HL-60 (cell line): ENCODE measurements around the gene BPIFA2.

Source experiments
- CTCF ChIP-seq: IDR thresholded peaks from one replicate; pipeline ENCODE4 v1.5.1; 2011; ENCODE audit warnings: low read length, control low read depth, inconsistent platforms; ENCODE audit not compliant: insufficient read depth
- GABPA ChIP-seq: IDR thresholded peaks from 2 replicates; pipeline ENCODE4 v1.6.1; 2012; ENCODE audit warnings: low read depth
- POLR2AphosphoS5 ChIP-seq: IDR thresholded peaks from 2 replicates; pipeline ENCODE4 v1.6.1; 2012; ENCODE audit warnings: low read depth
- SPI1 ChIP-seq: IDR thresholded peaks from 2 replicates; pipeline ENCODE4 v1.6.1; 2012; ENCODE audit warnings: low read depth, mild to moderate bottlenecking, borderline replicate concordance
- TF ChIP-seq, protein P1 (sequence below): IDR thresholded peaks from 2 replicates; pipeline ENCODE4 v1.6.1; 2012; ENCODE audit warnings: low read depth; ENCODE audit not compliant: insufficient replicate concordance

DNA sequence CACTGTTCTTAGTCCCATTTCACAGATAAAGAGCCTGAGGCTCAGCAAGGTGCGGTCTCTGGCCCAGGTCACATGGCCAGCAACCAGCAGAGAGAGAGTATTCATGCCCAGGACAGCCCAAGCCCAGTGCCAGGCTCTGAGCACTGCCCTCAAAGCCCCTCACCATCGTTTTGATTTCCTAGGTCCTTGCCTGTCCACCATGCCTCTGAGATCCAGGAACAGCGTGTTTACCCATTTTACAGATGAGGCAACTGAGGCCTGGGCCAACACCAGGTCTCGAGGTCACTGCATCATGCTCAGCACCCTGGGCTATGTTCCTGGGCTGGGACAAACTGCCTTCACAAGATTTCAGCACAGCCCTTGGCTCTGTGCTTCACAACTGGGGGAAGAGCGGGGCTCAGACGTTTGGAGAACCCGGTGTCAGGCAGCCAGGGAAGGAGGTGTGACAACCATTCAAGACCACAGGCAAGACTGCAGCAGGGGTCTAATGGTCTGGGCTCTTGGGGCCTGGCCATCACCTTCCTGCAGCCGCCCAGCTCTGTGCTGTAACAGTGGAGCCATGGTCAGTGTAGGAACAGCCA, 1.3 kb upstream of the BPIFA2 start:
- no peak for TF ChIP-seq CTCF
- no peak for TF ChIP-seq POLR2AphosphoS5
- no peak for TF ChIP-seq GABPA
- no peak for TF ChIP-seq SPI1
- TF ChIP-seq, protein P1, sequence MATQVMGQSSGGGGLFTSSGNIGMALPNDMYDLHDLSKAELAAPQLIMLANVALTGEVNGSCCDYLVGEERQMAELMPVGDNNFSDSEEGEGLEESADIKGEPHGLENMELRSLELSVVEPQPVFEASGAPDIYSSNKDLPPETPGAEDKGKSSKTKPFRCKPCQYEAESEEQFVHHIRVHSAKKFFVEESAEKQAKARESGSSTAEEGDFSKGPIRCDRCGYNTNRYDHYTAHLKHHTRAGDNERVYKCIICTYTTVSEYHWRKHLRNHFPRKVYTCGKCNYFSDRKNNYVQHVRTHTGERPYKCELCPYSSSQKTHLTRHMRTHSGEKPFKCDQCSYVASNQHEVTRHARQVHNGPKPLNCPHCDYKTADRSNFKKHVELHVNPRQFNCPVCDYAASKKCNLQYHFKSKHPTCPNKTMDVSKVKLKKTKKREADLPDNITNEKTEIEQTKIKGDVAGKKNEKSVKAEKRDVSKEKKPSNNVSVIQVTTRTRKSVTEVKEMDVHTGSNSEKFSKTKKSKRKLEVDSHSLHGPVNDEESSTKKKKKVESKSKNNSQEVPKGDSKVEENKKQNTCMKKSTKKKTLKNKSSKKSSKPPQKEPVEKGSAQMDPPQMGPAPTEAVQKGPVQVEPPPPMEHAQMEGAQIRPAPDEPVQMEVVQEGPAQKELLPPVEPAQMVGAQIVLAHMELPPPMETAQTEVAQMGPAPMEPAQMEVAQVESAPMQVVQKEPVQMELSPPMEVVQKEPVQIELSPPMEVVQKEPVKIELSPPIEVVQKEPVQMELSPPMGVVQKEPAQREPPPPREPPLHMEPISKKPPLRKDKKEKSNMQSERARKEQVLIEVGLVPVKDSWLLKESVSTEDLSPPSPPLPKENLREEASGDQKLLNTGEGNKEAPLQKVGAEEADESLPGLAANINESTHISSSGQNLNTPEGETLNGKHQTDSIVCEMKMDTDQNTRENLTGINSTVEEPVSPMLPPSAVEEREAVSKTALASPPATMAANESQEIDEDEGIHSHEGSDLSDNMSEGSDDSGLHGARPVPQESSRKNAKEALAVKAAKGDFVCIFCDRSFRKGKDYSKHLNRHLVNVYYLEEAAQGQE, result no peak
